Esophagus squamous epithelium (tissue), 5 donors: ENCODE measurements around the gene RNF207. TPM values are rescaled to one million over a fixed set of nuclear protein-coding genes. Genes with fewer than 3 reads are reported as not detected.
A peak's percentile ranks its signal among the peaks of the same experiment; 100 is the strongest.

ENCODE experiments used
- DNase-seq: peaks from one replicate; lab custom pipeline; 2025; lab: John Stamatoyannopoulos, UW
- H3K27ac ChIP-seq, 4 donors: fragments of 200-600 bp; sonication (generic); one replicate each; pipeline ENCODE4 v1.5.1; 2016 to 2019; ENCODE audit warnings: mild to moderate bottlenecking in 1 of 4
- H3K27me3 ChIP-seq, 4 donors: fragments of 200-600 bp; sonication (generic); 1 replicate in 3 of 4; 2 replicates in 1 of 4; pipeline versions ENCODE4 v1.5.1 to v1.6.0; 2017 to 2021; ENCODE audit warnings: antibody characterized with exemption in 1 of 4
- H3K36me3 ChIP-seq, 3 donors: fragments of 200-600 bp; sonication (generic); one replicate each; pipeline ENCODE4 v1.5.1; 2016 to 2019
- H3K4me1 ChIP-seq, 3 donors: fragments of 200-600 bp; sonication (generic); one replicate each; pipeline ENCODE4 v1.5.1; 2017 to 2019
- H3K4me3 ChIP-seq, 4 donors: fragments of 200-600 bp; sonication (generic); 1 replicate in 3 of 4; 2 replicates in 1 of 4; pipeline ENCODE4 v1.5.1; 2016 to 2019; ENCODE audit warnings: mild to moderate bottlenecking in 2 of 4, moderate library complexity in 1 of 4
- H3K9me3 ChIP-seq, 3 donors: fragments of 200-600 bp; sonication (generic); one replicate each; pipeline ENCODE4 v1.5.1; 2016 to 2019
- POLR2A ChIP-seq, 4 donors: fragments of 450-650 bp; IDR thresholded peaks; one replicate each; pipeline ENCODE4 v1.6.1; 2017; ENCODE audit warnings: antibody characterized with exemption in 4 of 4, mild to moderate bottlenecking in 4 of 4, moderate library complexity in 3 of 4
- WGBS, 2 donors: methylation state at CpG; one replicate each; pipeline ENCODE4 v1.1.5; 2018; 5-methylcytosine and 5-hydroxymethylcytosine counted together
- intact Hi-C: fragments of 100-400 bp; cut with DNase I; formaldehyde crosslinking; loops from one replicate; pipeline ENCODE4 v1.15.0; 2022
- total RNA-seq, 4 donors: library from RNA; depleted of rRNA; stranded (reverse); fragments of >200 nt; gene quantifications; one replicate each; pipeline ENCODE4 v1.1.0, GENCODE V29; 2016
- TF ChIP-seq, protein P1 (sequence below), 6 experiments: fragments of 450-650 bp in 4 of 6; fragments of 200-600 bp in 2 of 6; sonication (generic) in 2 of 6; IDR thresholded peaks; one replicate each; pipeline ENCODE4 v1.5.1; 2016 to 2019; ENCODE audit warnings: antibody characterized with exemption in 6 of 6, mild to moderate bottlenecking in 4 of 6, moderate library complexity in 4 of 6
- donor health status: DM: yes; HTN: yes; CAD: no.

The RNF207 gene
- total RNA-seq, 4 donors from 2014 or later, result 6.6 to 43.3 (median 23.3) TPM

DNA sequence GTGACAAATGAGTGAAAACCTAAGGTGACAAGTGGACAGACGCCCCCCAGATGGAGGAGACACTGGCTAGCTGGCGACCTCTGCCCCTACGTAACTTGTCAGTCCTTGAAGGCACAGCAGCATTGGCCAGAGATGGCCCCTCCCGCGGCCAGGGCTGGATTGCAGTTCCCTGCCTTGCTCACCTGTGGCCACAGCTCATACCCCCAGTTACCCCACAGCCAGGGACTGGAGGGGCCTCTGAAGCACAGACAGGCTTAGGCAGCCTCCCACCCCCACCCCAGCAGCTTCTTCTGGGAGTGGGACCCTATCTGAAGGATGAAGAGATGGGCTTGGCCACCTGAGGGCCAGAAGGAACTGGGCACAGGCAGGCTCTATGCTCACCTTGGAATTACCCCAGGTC lies 41.7 kb downstream of the RNF207 start:
- 57 to 59% methylated on average over 3 to 5 of the region's 5 CpGs for WGBS, 2 donors

DNA sequence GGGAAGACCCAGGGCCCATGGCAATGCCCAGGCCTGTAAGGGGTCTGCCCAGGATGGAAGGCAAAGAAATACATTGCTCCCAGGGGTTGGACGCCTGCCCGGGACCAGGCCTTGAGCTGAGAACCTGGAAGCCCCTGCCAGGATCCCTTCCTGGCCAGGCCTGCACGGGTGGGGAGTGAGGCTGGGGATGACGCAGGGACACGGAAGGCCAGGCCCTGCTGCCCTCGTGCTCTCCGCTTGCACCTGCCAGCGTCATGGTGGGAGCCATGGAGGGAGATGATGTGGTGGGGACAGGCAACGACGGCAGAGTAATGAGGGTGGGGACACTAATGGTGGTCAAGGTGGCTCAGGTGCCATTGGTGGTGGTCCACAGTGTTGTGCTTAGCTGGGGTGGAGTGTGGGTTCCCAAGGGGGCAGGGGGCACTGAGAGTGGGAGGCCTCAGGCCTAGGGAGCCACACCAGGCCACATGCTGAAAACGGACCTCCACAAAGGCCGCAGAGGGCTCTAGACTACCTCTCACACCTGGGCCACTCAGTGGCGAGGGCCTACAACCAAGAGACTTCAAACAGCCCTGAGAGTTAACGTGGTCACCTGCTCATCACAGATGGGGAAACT lies 42.4 kb downstream of the RNF207 start:
- intact Hi-C loops, result loop anchor here (10.0 kb wide), 1 partner anchor 203 kb away; the partner anchor contains the start of gene KCNAB2
- peaks cover 8 to 93% (median 30%) of the 10 kb centered on the region in 4 donors for H3K27me3 ChIP-seq
- no peak for DNase-seq

More for the DNA sequence above, 41.7 kb downstream of the RNF207 start:
- Histone ChIP-seq H3K27me3 (peaks cover 15 to 99% (median 36%) of the 10 kb centered on the region in 4 donors), H3K9me3 (no peaks in the 10 kb centered on the region), H3K4me3 (no peak overlapping the region), H3K36me3 (no peaks in the 10 kb centered on the region), H3K27ac (no peak overlapping the region), H3K4me1 (peaks cover 25 to 47% (median 29%) of the 10 kb centered on the region in 3 donors)
- no peak for TF ChIP-seq POLR2A (IDR thresholded peaks at IDR 0.05)
- TF ChIP-seq, protein P1, sequence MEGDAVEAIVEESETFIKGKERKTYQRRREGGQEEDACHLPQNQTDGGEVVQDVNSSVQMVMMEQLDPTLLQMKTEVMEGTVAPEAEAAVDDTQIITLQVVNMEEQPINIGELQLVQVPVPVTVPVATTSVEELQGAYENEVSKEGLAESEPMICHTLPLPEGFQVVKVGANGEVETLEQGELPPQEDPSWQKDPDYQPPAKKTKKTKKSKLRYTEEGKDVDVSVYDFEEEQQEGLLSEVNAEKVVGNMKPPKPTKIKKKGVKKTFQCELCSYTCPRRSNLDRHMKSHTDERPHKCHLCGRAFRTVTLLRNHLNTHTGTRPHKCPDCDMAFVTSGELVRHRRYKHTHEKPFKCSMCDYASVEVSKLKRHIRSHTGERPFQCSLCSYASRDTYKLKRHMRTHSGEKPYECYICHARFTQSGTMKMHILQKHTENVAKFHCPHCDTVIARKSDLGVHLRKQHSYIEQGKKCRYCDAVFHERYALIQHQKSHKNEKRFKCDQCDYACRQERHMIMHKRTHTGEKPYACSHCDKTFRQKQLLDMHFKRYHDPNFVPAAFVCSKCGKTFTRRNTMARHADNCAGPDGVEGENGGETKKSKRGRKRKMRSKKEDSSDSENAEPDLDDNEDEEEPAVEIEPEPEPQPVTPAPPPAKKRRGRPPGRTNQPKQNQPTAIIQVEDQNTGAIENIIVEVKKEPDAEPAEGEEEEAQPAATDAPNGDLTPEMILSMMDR (IDR thresholded peaks at IDR 0.05), result no peak
- DNase-seq, result no peak
- intact Hi-C loops, result loop anchor here (2.0 to 10.0 kb wide), 2 partner anchors 95 to 203 kb away; partner anchors contain the start of gene KCNAB2

DNA sequence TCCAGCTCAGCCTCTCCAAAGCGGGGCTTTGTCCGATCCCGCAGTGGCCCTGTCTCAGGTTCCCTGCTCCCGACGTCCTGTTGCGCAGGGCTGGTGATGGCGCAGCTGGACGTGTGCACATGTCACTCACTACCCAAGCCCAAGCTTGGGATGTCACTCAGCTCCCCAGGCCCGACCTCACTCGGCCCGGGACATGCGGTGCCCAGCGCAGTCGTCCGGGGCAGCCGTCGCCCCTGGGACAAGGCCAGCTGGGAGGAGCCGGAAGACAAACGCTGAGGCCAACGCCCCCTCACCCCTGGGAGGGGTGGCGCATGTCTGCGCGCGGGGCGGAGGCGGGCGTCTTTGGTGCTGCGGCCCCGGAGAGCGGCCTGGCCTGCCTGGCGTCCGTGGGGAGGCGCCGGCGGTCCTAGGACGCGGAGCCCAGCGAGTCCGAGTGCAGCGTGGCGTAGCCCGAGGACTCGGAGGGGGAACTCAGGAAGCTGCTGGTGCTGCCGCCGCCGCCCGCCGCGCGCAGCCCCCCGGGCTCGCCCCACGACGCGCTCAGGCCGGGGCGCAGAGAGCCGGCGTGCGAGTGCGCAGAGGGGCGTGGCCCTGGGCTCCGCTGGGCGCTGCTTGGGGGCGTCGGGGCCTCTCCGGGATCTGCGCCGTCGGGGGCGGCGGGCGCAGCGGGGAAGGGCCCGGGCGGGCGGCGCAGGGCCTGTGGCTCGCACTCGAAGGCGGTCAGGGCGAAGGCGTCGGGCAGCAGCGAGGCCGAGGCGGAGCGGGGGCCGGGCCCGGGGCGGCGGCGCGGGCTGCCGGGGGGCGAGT lies 43.2 kb downstream of the RNF207 start:
- Histone ChIP-seq H3K36me3 (peaks cover 0 to 9% (median 0%) of the 10 kb centered on the region in 3 donors), H3K27ac (no peak overlapping the region), H3K4me3 (peak overlapping the region in 3 of 4 donors; percentile 15 to 54 (median 37)), H3K4me1 (peaks cover 25 to 44% (median 29%) of the 10 kb centered on the region in 3 donors), H3K9me3 (no peaks in the 10 kb centered on the region), H3K27me3 (peaks cover 1 to 84% (median 22%) of the 10 kb centered on the region in 4 donors)
- no peak for DNase-seq
- WGBS, 2 donors, result 28% methylated on average over 5 of the region's 96 CpGs; no CpG with 5 or more reads in 1 of the 2 donors
- no peak for TF ChIP-seq POLR2A (IDR thresholded peaks at IDR 0.05)
- TF ChIP-seq, protein P1 (IDR thresholded peaks at IDR 0.05), result no peak
- intact Hi-C loops, result loop anchor here (10.0 kb wide), 1 partner anchor 204 kb away; the partner anchor contains the start of gene KCNAB2

More for the DNA sequence above, 42.4 kb downstream of the RNF207 start:
- 76 to 86% methylated on average over 5 to 6 of the region's 14 CpGs for WGBS, 2 donors
- Histone ChIP-seq H3K9me3 (no peaks in the 10 kb centered on the region), H3K4me3 (no peak overlapping the region), H3K4me1 (peaks cover 25 to 44% (median 29%) of the 10 kb centered on the region in 3 donors), H3K36me3 (peaks cover 0 to under 1% (median 0%) of the 10 kb centered on the region in 3 donors), H3K27ac (no peak overlapping the region)
- TF ChIP-seq, protein P1 (IDR thresholded peaks at IDR 0.05), result no peak
- no peak for TF ChIP-seq POLR2A (IDR thresholded peaks at IDR 0.05)

DNA sequence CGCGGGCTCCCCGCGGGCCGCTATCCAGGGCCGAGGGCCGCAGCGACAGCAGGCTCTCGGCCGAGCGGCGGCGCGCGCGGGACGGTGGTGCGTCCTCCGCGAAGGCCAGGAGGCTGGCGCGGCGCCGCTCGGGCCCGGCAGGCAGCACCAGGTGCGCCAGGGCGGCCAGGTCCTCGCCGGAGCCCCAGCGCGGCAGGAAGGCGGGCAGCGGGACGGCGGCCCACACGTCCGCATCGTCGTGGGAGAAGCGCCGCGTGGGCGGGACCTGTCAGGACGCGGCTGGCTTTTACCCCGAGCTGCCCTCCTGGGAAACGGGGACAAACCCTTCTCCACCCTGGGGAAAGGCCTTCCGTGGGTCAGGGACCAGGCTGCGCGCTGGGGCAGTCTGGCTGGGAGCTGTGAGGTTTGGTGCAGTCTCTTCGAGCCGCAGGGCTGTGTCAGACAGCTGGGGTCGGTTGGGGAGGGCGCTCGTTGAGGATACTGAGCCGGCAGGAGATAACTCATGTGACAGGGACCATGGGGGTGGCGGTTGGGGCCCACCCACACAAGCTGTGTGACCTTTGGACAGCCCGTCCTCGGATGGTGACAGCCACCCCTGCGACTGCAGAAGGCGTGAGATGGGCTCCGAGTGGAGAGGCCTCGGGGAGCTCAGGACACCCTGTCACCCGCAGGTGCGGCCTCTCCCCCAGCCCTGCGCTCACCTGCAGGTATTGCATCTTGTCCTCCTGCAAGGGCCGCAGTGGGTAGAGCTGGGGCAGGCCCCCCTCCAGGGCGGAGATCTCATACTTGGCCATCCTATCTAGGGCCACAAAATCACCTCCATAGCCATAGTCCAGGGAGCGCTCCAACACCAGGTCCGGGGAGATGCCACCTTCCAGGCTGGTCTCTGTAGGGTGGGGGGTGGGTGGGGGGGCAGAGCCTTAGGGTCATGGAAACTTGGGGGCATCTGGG lies 44.1 kb downstream of the RNF207 start:
- Histone ChIP-seq H3K27ac (no peak overlapping the region), H3K27me3 (peaks cover 0 to 76% (median 18%) of the 10 kb centered on the region in 4 donors), H3K4me3 (peak overlapping the region in 2 of 4 donors; percentile 37 to 54), H3K36me3 (peaks cover 0 to 17% (median 0%) of the 10 kb centered on the region in 3 donors), H3K4me1 (peaks cover 24 to 39% (median 25%) of the 10 kb centered on the region in 3 donors), H3K9me3 (no peaks in the 10 kb centered on the region)
- DNase-seq, result no peak
- intact Hi-C loops, result loop anchor here (10.0 kb wide), 1 partner anchor 205 kb away; the partner anchor contains the start of gene KCNAB2
- TF ChIP-seq, protein P1 (IDR thresholded peaks at IDR 0.05), result no peak
- no peak for TF ChIP-seq POLR2A (IDR thresholded peaks at IDR 0.05)
- WGBS, 2 donors, result 63 to 100% methylated on average over 1 to 11 of the region's 71 CpGs
